ENCODE results near the gene MGARP.

GRCh38 chr4:139239127-139239772, 40.8 kb downstream of the MGARP start:
- TF ChIP-seq POLR2A (IDR thresholded peaks at IDR 0.05) (no peak), CTCF (IDR thresholded peaks at IDR 0.05) (no peak)

All from testis (tissue), 2 donors.